HG02884 (cell line): ENCODE results near the gene OLA1.

ENCODE experiments used
- ATAC-seq: cut with Tn5 transposase; IDR thresholded peaks from one replicate; pipeline ENCODE4 v1.9.1; 2021; ENCODE audit warnings: mild to moderate bottlenecking, moderate library complexity; ENCODE audit not compliant: unreplicated experiment

OLA1 gene

GRCh38 chr2:174071321-174071720 lies 177.0 kb downstream of the OLA1 start:
- no peak for ATAC-seq

GRCh38 chr2:174070281-174070680 lies 178.1 kb downstream of the OLA1 start:
- ATAC-seq: no peak

GRCh38 chr2:174067815-174068214 lies 180.5 kb downstream of the OLA1 start:
- ATAC-seq: no peak

GRCh38 chr2:174066871-174067270 lies 181.5 kb downstream of the OLA1 start:
- ATAC-seq: no peak

- ATAC-seq: no peak
Measured at GRCh38 chr2:174063492-174064092, 184.7 kb downstream of the OLA1 start.

GRCh38 chr2:174062934-174063333 lies 185.4 kb downstream of the OLA1 start:
- no peak for ATAC-seq

- ATAC-seq: no peak
Measured at GRCh38 chr2:174059884-174060244, 188.5 kb downstream of the OLA1 start.

- ATAC-seq: no peak
Measured at GRCh38 chr2:174059178-174059883, 189.0 kb downstream of the OLA1 start.

- no peak for ATAC-seq
Measured at GRCh38 chr2:174058456-174058855, 189.9 kb downstream of the OLA1 start.

GRCh38 chr2:174058026-174058425 lies 190.3 kb downstream of the OLA1 start:
- ATAC-seq: no peak

GRCh38 chr2:174054926-174055325 lies 193.4 kb downstream of the OLA1 start:
- ATAC-seq: no peak

- no peak for ATAC-seq
Measured at GRCh38 chr2:174053355-174054151, 194.8 kb downstream of the OLA1 start.

GRCh38 chr2:174052584-174052976 lies 195.8 kb downstream of the OLA1 start:
- ATAC-seq: no peak

GRCh38 chr2:174051741-174052583 lies 196.4 kb downstream of the OLA1 start:
- no peak for ATAC-seq

GRCh38 chr2:174051068-174051467 lies 197.3 kb downstream of the OLA1 start:
- ATAC-seq: no peak

- ATAC-seq: no peak
Measured at GRCh38 chr2:174049895-174050294, 198.4 kb downstream of the OLA1 start.

- ATAC-seq: no peak
Measured at GRCh38 chr2:174048243-174048642, 200.1 kb downstream of the OLA1 start.

GRCh38 chr2:174047746-174048145 lies 200.6 kb downstream of the OLA1 start:
- no peak for ATAC-seq

GRCh38 chr2:174046172-174046571 lies 202.2 kb downstream of the OLA1 start:
- no peak for ATAC-seq

GRCh38 chr2:174044556-174044955 lies 203.8 kb downstream of the OLA1 start:
- no peak for ATAC-seq

GRCh38 chr2:174040417-174040701 lies 208.0 kb downstream of the OLA1 start:
- no peak for ATAC-seq
